Activated naive CD8-positive, alpha-beta T cell treated with anti-CD3 and anti-CD28 coated beads, Interleukin-2, amount 10 ng/mL, durations not matched to agents 7 days and 5 days (primary cell): Measurements from ENCODE around the gene CAT. TPM values are rescaled to one million over a fixed set of nuclear protein-coding genes. Genes with fewer than 3 reads are reported as not detected.
A peak's percentile ranks its signal among the peaks of the same experiment; 100 is the strongest.

Source experiments
- ATAC-seq: fragments of 150-1000 bp; cut with Tn5 transposase; one replicate; pipeline ENCODE4 v1.10.0; 2021; ENCODE audit warnings: low read depth, moderate library complexity
- POLR2A ChIA-PET: fragments of 350-600 bp; sonication (Branson Sonifier 250); formaldehyde crosslinking; loops from one replicate; lab custom pipeline; 2021; ENCODE audit warnings: antibody characterized with exemption; lab: Charles Lee
- DNase-seq: peaks from one replicate; pipeline ENCODE4 v3.0.0; 2021
- H3K27ac Mint-ChIP-seq: one replicate; pipeline ENCODE4 v1.8.0; 2022; ENCODE audit warnings: mild to moderate bottlenecking, mixed read lengths
- H3K27me3 Mint-ChIP-seq: one replicate; pipeline ENCODE4 v1.8.0; 2022; ENCODE audit warnings: mild to moderate bottlenecking, moderate library complexity, mixed read lengths
- H3K36me3 Mint-ChIP-seq: one replicate; pipeline ENCODE4 v1.8.0; 2021; ENCODE audit warnings: mild to moderate bottlenecking, mixed read lengths
- H3K4me1 Mint-ChIP-seq: one replicate; pipeline ENCODE4 v1.8.0; 2021; ENCODE audit warnings: mixed read lengths
- H3K4me3 Mint-ChIP-seq: one replicate; pipeline ENCODE4 v1.8.0; 2022; ENCODE audit warnings: mild to moderate bottlenecking, moderate library complexity, mixed read lengths
- H3K9me3 Mint-ChIP-seq: one replicate; pipeline ENCODE4 v1.8.0; 2021; ENCODE audit warnings: mixed read lengths
- total RNA-seq, 2 experiments: library from RNA; stranded (reverse); gene quantifications; one replicate each; pipeline ENCODE4 v1.2.3, GENCODE V29; 2021

CAT gene
- total RNA-seq, 2 experiments from 2014 or later: 37.4 to 37.7 TPM

GRCh38 chr11:34481307-34481706 is 42.6 kb downstream of the CAT start:
- H3K4me1 Mint-ChIP-seq: no peaks in the 10 kb centered on the region

GRCh38 chr11:34483106-34483874 is 44.6 kb downstream of the CAT start:
- Mint-ChIP-seq H3K4me3 (no peak overlapping the region), H3K27me3 (peaks cover 16% of the 10 kb centered on the region), H3K9me3 (no peaks in the 10 kb centered on the region), H3K4me1 (no peaks in the 10 kb centered on the region), H3K36me3 (no peaks in the 10 kb centered on the region), H3K27ac (no peak overlapping the region)
- DNase-seq (no peak), ATAC-seq (no peak)
- POLR2A ChIA-PET: no interaction called here

More at GRCh38 chr11:34481307-34481706, 42.6 kb downstream of the CAT start:
- H3K4me3 Mint-ChIP-seq: no peak overlapping the region
- H3K36me3 Mint-ChIP-seq: no peaks in the 10 kb centered on the region
- H3K27me3 Mint-ChIP-seq: peaks cover 16% of the 10 kb centered on the region
- H3K27ac Mint-ChIP-seq: no peak overlapping the region
- POLR2A ChIA-PET: no interaction called here
- ATAC-seq: no peak
- DNase-seq: no peak
- H3K9me3 Mint-ChIP-seq: no peaks in the 10 kb centered on the region

GRCh38 chr11:34487430-34487829 is 48.7 kb downstream of the CAT start:
- DNase-seq (no peak), ATAC-seq (no peak)
- H3K9me3 Mint-ChIP-seq: no peaks in the 10 kb centered on the region
- H3K4me3 Mint-ChIP-seq: no peak overlapping the region
- no peaks in the 10 kb centered on the region for H3K36me3 Mint-ChIP-seq
- POLR2A ChIA-PET: no interaction called here
- H3K4me1 Mint-ChIP-seq: no peaks in the 10 kb centered on the region
- H3K27me3 Mint-ChIP-seq: no peaks in the 10 kb centered on the region
- no peak overlapping the region for H3K27ac Mint-ChIP-seq

GRCh38 chr11:34488855-34489557 is 50.3 kb downstream of the CAT start:
- no peak for DNase-seq
- ATAC-seq: no peak
- POLR2A ChIA-PET: no interaction called here
- Mint-ChIP-seq H3K4me3 (no peak overlapping the region), H3K27ac (no peak overlapping the region), H3K4me1 (no peaks in the 10 kb centered on the region), H3K27me3 (no peaks in the 10 kb centered on the region), H3K36me3 (no peaks in the 10 kb centered on the region), H3K9me3 (no peaks in the 10 kb centered on the region)

- Mint-ChIP-seq H3K9me3 (no peaks in the 10 kb centered on the region), H3K4me3 (no peak overlapping the region), H3K27me3 (no peaks in the 10 kb centered on the region), H3K4me1 (no peaks in the 10 kb centered on the region), H3K27ac (no peak overlapping the region), H3K36me3 (no peaks in the 10 kb centered on the region)
- POLR2A ChIA-PET: no interaction called here
- DNase-seq: no peak
- no peak for ATAC-seq
These were observed 51.6 kb downstream of the CAT start for GRCh38 chr11:34490304-34490703.

GRCh38 chr11:34492806-34493414 is 54.2 kb downstream of the CAT start:
- H3K27me3 Mint-ChIP-seq: no peaks in the 10 kb centered on the region
- POLR2A ChIA-PET: no interaction called here
- no peak for ATAC-seq

GRCh38 chr11:34493468-34493867 is 54.7 kb downstream of the CAT start:
- H3K36me3 Mint-ChIP-seq: no peaks in the 10 kb centered on the region
- no peaks in the 10 kb centered on the region for H3K9me3 Mint-ChIP-seq
- peaks cover 2% of the 10 kb centered on the region for H3K27me3 Mint-ChIP-seq
- H3K4me3 Mint-ChIP-seq: no peak overlapping the region
- ATAC-seq: no peak
- H3K27ac Mint-ChIP-seq: no peak overlapping the region
- POLR2A ChIA-PET: no interaction called here
- no peak for DNase-seq
- H3K4me1 Mint-ChIP-seq: no peaks in the 10 kb centered on the region

More at GRCh38 chr11:34492806-34493414, 54.2 kb downstream of the CAT start:
- Mint-ChIP-seq H3K27ac (peak overlapping the region; percentile 50), H3K36me3 (no peaks in the 10 kb centered on the region), H3K9me3 (no peaks in the 10 kb centered on the region), H3K4me1 (no peaks in the 10 kb centered on the region), H3K4me3 (no peak overlapping the region)
- DNase-seq: no peak

GRCh38 chr11:34493926-34494595 is 55.3 kb downstream of the CAT start:
- no peak for DNase-seq
- Mint-ChIP-seq H3K9me3 (no peaks in the 10 kb centered on the region), H3K36me3 (no peaks in the 10 kb centered on the region), H3K4me1 (no peaks in the 10 kb centered on the region), H3K27me3 (peaks cover 2% of the 10 kb centered on the region), H3K27ac (no peak overlapping the region), H3K4me3 (no peak overlapping the region)
- ATAC-seq: no peak
- POLR2A ChIA-PET: interaction anchor here (0.5 kb wide), 1 partner anchor 784 kb away, joined by 3 read pairs; no protein-coding TSS in a partner anchor

GRCh38 chr11:34495239-34495723 is 56.5 kb downstream of the CAT start:
- POLR2A ChIA-PET: no interaction called here
- DNase-seq: no peak
- no peak overlapping the region for H3K4me3 Mint-ChIP-seq
- H3K9me3 Mint-ChIP-seq: no peaks in the 10 kb centered on the region
- H3K36me3 Mint-ChIP-seq: no peaks in the 10 kb centered on the region
- H3K4me1 Mint-ChIP-seq: no peaks in the 10 kb centered on the region
- no peak for ATAC-seq
- H3K27me3 Mint-ChIP-seq: peaks cover 7% of the 10 kb centered on the region
- H3K27ac Mint-ChIP-seq: no peak overlapping the region

GRCh38 chr11:34495724-34496377 is 57.1 kb downstream of the CAT start:
- POLR2A ChIA-PET: no interaction called here
- Mint-ChIP-seq H3K4me3 (no peak overlapping the region), H3K27ac (no peak overlapping the region), H3K9me3 (no peaks in the 10 kb centered on the region), H3K27me3 (peaks cover 7% of the 10 kb centered on the region), H3K4me1 (no peaks in the 10 kb centered on the region), H3K36me3 (no peaks in the 10 kb centered on the region)
- DNase-seq (no peak), ATAC-seq (no peak)

- no peaks in the 10 kb centered on the region for H3K36me3 Mint-ChIP-seq
- ATAC-seq (no peak), DNase-seq (no peak)
- H3K27me3 Mint-ChIP-seq: peaks cover 7% of the 10 kb centered on the region
- no peaks in the 10 kb centered on the region for H3K4me1 Mint-ChIP-seq
- H3K9me3 Mint-ChIP-seq: no peaks in the 10 kb centered on the region
- H3K4me3 Mint-ChIP-seq: no peak overlapping the region
- H3K27ac Mint-ChIP-seq: no peak overlapping the region
- POLR2A ChIA-PET: no interaction called here
These were observed 61.2 kb downstream of the CAT start for GRCh38 chr11:34499719-34500500.

- H3K27ac Mint-ChIP-seq: no peak overlapping the region
- no peaks in the 10 kb centered on the region for H3K4me1 Mint-ChIP-seq
- no peak overlapping the region for H3K4me3 Mint-ChIP-seq
- H3K36me3 Mint-ChIP-seq: no peaks in the 10 kb centered on the region
- H3K27me3 Mint-ChIP-seq: peaks cover 7% of the 10 kb centered on the region
- ATAC-seq (no peak), DNase-seq (no peak)
- H3K9me3 Mint-ChIP-seq: no peaks in the 10 kb centered on the region
- POLR2A ChIA-PET: no interaction called here
These were observed 62.8 kb downstream of the CAT start for GRCh38 chr11:34501500-34501899.
